Astrocyte of the cerebellum (primary cell): ENCODE results near the gene CRTC3.
A peak's percentile ranks its signal among the peaks of the same experiment; 100 is the strongest.
"Not testable (repeated sequence)": the region's sequence is repeated elsewhere in the genome, so short reads cannot be mapped to it uniquely, and the experiment has no call there.

ENCODE experiments used
- DNase-seq: peaks from one replicate; pipeline ENCODE4 v3.0.0-alpha.2; 2011; ENCODE audit warnings: low read depth
- H3K4me3 ChIP-seq: 2 replicates; pipeline ENCODE4 v1.5.1; 2011; ENCODE audit warnings: mild to moderate bottlenecking, low read depth, low read length, moderate library complexity
- CTCF ChIP-seq: IDR thresholded peaks from 2 replicates; pipeline ENCODE4 v1.5.1; 2012; ENCODE audit warnings: low read length, low read depth, moderate library complexity, mild to moderate bottlenecking; ENCODE audit errors: missing control alignments
- in situ Hi-C: cut with HindIII; loops from 2 replicates; pipeline ENCODE4 v1.10.0; 2017; ENCODE audit warnings: low sequenced_read_pairs

Gene CRTC3

GRCh38 chr15:90650956-90651689, 121.4 kb downstream of the CRTC3 start:
- in situ Hi-C loops: no loop called here
- no peak for TF ChIP-seq CTCF
- no peak overlapping the region for H3K4me3 ChIP-seq
- DNase-seq: no peak

GRCh38 chr15:90654233-90655136, 124.8 kb downstream of the CRTC3 start:
- no peak overlapping the region for H3K4me3 ChIP-seq

GRCh38 chr15:90657520-90658172, 127.9 kb downstream of the CRTC3 start:
- H3K4me3 ChIP-seq, in situ Hi-C loops, DNase-seq: not testable (repeated sequence)

More at GRCh38 chr15:90654233-90655136, 124.8 kb downstream of the CRTC3 start:
- TF ChIP-seq CTCF: no peak
- in situ Hi-C loops: no loop called here
- no peak for DNase-seq

- in situ Hi-C loops: no loop called here
- H3K4me3 ChIP-seq: no peak overlapping the region
- DNase-seq: no peak
- TF ChIP-seq CTCF: no peak
Observed at GRCh38 chr15:90659481-90659880, 129.8 kb downstream of the CRTC3 start.

GRCh38 chr15:90660195-90660998, 130.7 kb downstream of the CRTC3 start:
- DNase-seq: peak; percentile 73
- no peak for TF ChIP-seq CTCF
- in situ Hi-C loops: loop anchor here (5.0 kb wide), 1 partner anchor 48 kb away; no protein-coding TSS in a partner anchor
- no peak overlapping the region for H3K4me3 ChIP-seq

- not testable (repeated sequence) for H3K4me3 ChIP-seq, DNase-seq
- in situ Hi-C loops: loop anchor here (5.0 kb wide), 1 partner anchor 49 kb away; no protein-coding TSS in a partner anchor
Observed at GRCh38 chr15:90660999-90661330, 131.2 kb downstream of the CRTC3 start.

GRCh38 chr15:90664081-90664461, 134.3 kb downstream of the CRTC3 start:
- in situ Hi-C loops: loop anchor here (5.0 kb wide), 1 partner anchor 52 kb away; no protein-coding TSS in a partner anchor
- DNase-seq: not testable (repeated sequence)

More at GRCh38 chr15:90664081-90664461, 134.3 kb downstream of the CRTC3 start:
- H3K4me3 ChIP-seq: not testable (repeated sequence)
